Smooth muscle cell (in vitro differentiated cells): ENCODE measurements around the gene BAZ1B. TPM values are rescaled to one million over a fixed set of nuclear protein-coding genes. Genes with fewer than 3 reads are reported as not detected.
"Not testable (repeated sequence)": the region's sequence is repeated elsewhere in the genome, so short reads cannot be mapped to it uniquely, and the experiment has no call there.

Source experiments
- DNase-seq: peaks from one replicate; lab custom pipeline; 2025; ENCODE audit not compliant: unreplicated experiment; lab: John Stamatoyannopoulos, UW
- H2AFZ ChIP-seq: fragments of 200-600 bp; sonication (generic); 2 replicates; pipeline ENCODE4 v1.6.0; 2016; ENCODE audit warnings: antibody characterized with exemption, low read depth, mild to moderate bottlenecking
- H3F3A ChIP-seq: fragments of 200-600 bp; sonication (generic); 2 replicates; pipeline ENCODE4 v1.6.0; 2017; ENCODE audit warnings: antibody characterized with exemption, low read depth
- H3K27ac ChIP-seq: fragments of 200-600 bp; sonication (generic); 2 replicates; pipeline ENCODE4 v1.5.1; 2016; ENCODE audit warnings: low read depth, mild to moderate bottlenecking
- H3K27me3 ChIP-seq: fragments of 200-600 bp; sonication (generic); 2 replicates; pipeline ENCODE4 v1.6.1; 2016; ENCODE audit warnings: low read depth, mild to moderate bottlenecking
- H3K36me3 ChIP-seq: fragments of 200-600 bp; sonication (generic); 2 replicates; pipeline ENCODE4 v1.5.1; 2016; ENCODE audit warnings: low read depth
- H3K4me1 ChIP-seq: fragments of 200-600 bp; sonication (generic); 2 replicates; pipeline ENCODE4 v1.5.1; 2016; ENCODE audit warnings: low read depth
- H3K4me2 ChIP-seq: fragments of 200-600 bp; sonication (generic); 2 replicates; pipeline ENCODE4 v1.6.0; 2016; ENCODE audit warnings: mild to moderate bottlenecking
- H3K4me3 ChIP-seq: fragments of 200-600 bp; sonication (generic); 2 replicates; pipeline ENCODE4 v1.5.1; 2016; ENCODE audit warnings: mild to moderate bottlenecking
- H3K79me2 ChIP-seq: fragments of 200-600 bp; sonication (generic); 2 replicates; pipeline ENCODE4 v1.6.0; 2016; ENCODE audit warnings: low read depth, mild to moderate bottlenecking
- H3K9ac ChIP-seq: fragments of 200-600 bp; sonication (generic); 2 replicates; pipeline ENCODE4 v1.6.0; 2016; ENCODE audit warnings: low read depth
- H3K9me3 ChIP-seq: fragments of 200-600 bp; sonication (generic); replicated peaks from 2 replicates; pipeline ENCODE4 v1.5.1; 2016; ENCODE audit warnings: low read depth
- H4K20me1 ChIP-seq: fragments of 200-600 bp; sonication (generic); 2 replicates; pipeline ENCODE4 v1.6.0; 2016; ENCODE audit warnings: low read depth
- WGBS: methylation state at CpG from one replicate; pipeline ENCODE4 v1.1.7; 2016; ENCODE audit warnings: low lambda C conversion rate; 5-methylcytosine and 5-hydroxymethylcytosine counted together
- polyA plus RNA-seq: library from polyadenylated mRNA; unstranded; fragments of >200 nt; fragmentation: Nextera tagmentation; extraction: Ambion mirVana; gene quantifications from 2 replicates; pipeline ENCODE4 v1.2.1, GENCODE V29; 2016
- total RNA-seq: library from RNA; depleted of rRNA; stranded (reverse); fragments of >200 nt; gene quantifications from 2 replicates; pipeline ENCODE4 v1.2.3, GENCODE V29; 2014
- TF ChIP-seq, protein P1 (sequence below): fragments of 200-600 bp; sonication (generic); IDR thresholded peaks from 2 replicates; pipeline ENCODE4 v1.5.1; 2017; ENCODE audit warnings: borderline replicate concordance, mild to moderate bottlenecking, antibody characterized with exemption; ENCODE audit not compliant: insufficient read depth, poor library complexity, severe bottlenecking

BAZ1B gene
- total and polyA plus RNA-seq, 2 experiments from 2014 or later = 20.1 to 43.9 TPM

DNA sequence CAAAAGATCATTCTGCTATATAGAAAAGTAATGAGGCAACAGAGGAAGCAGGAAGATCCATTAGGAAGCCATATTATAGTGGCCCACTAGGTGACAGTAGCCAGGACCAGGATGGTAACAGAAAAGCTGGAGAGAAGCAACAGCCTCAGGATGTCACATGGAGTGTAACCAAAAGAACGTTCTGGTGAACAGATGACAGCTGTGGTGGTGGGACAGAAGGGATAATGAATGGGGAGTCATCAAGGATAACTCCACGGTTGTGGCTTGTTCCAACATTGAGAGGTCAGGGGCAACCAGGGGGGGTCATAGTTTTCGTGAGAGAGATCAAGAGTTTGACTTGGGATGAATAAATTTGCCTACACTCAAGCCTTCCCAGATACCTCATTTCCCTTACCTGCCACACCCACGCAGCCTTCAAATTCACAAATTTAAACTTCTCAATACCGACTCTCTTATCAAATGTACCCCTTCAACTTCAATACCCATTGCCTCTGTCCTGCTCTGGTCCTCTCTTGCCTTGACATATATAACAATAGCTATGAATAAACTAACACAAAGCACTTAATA is 47.0 kb upstream of the BAZ1B start:
- TF ChIP-seq, protein P1, sequence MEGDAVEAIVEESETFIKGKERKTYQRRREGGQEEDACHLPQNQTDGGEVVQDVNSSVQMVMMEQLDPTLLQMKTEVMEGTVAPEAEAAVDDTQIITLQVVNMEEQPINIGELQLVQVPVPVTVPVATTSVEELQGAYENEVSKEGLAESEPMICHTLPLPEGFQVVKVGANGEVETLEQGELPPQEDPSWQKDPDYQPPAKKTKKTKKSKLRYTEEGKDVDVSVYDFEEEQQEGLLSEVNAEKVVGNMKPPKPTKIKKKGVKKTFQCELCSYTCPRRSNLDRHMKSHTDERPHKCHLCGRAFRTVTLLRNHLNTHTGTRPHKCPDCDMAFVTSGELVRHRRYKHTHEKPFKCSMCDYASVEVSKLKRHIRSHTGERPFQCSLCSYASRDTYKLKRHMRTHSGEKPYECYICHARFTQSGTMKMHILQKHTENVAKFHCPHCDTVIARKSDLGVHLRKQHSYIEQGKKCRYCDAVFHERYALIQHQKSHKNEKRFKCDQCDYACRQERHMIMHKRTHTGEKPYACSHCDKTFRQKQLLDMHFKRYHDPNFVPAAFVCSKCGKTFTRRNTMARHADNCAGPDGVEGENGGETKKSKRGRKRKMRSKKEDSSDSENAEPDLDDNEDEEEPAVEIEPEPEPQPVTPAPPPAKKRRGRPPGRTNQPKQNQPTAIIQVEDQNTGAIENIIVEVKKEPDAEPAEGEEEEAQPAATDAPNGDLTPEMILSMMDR = no peak
- Histone ChIP-seq H3K27ac (no peak overlapping the region), H2AFZ (no peak overlapping the region), H3K36me3 (peaks cover 14% of the 10 kb centered on the region), H3K9ac (no peak overlapping the region), H3K9me3 (no peaks in the 10 kb centered on the region), H3K79me2 (peaks cover 4% of the 10 kb centered on the region), H3K4me1 (no peaks in the 10 kb centered on the region), H3F3A (peaks cover 29% of the 10 kb centered on the region), H3K27me3 (no peaks in the 10 kb centered on the region), H3K4me2 (no peak overlapping the region), H4K20me1 (peaks cover 56% of the 10 kb centered on the region), H3K4me3 (no peak overlapping the region)
- 93% methylated on average over 5 of the region's 5 CpGs for WGBS
- DNase-seq = no peak

DNA sequence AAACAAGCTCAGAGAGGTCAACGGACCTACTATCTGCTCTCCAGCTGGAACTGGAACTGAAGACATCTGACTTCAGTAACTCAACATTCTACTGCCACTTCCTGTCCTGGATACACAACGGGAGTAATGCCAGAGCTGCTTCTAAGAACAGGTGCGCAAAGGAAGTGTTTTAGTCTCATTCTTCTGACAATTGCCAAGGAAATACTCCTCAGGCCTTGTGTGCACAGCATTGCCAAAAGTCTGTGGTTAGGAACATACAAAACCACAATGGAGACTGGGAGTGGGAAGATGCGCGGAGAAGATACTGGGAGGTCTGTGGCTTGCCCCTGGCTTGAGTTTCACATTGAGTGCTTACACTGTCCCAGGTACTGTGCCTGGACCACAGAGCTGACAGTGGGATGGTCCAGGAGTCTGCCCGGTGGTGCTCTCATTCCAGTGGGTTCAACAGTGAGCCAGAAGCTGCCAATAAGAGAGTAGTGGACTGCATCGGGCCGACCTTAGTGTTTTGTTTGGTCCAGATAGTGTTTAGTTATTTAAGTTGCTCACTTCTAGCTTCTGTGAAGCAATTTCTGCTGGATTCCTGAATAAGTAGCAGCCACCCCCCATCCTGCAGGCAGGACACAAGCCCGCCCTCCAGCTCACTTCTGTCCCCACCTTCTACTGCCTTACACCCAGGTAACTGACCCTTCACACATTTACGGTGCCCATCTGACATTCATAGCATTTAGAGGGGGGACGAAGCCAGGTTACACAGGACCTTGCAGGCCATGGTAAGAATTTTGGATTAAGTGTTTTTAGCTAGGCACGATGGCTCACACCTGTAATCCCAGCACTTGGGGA is 46.0 kb upstream of the BAZ1B start:
- H3K27ac ChIP-seq = no peak overlapping the region
- TF ChIP-seq, protein P1 = no peak
- H3K9me3 ChIP-seq = no peaks in the 10 kb centered on the region
- no peak overlapping the region for H2AFZ ChIP-seq
- no peak overlapping the region for H3K4me3 ChIP-seq
- H3K4me1 ChIP-seq = no peaks in the 10 kb centered on the region
- no peak overlapping the region for H3K4me2 ChIP-seq
- WGBS = 91% methylated on average over 12 of the region's 12 CpGs
- no peaks in the 10 kb centered on the region for H3K79me2 ChIP-seq
- H3K36me3 ChIP-seq = peaks cover 12% of the 10 kb centered on the region
- peaks cover 29% of the 10 kb centered on the region for H3F3A ChIP-seq
- H4K20me1 ChIP-seq = peaks cover 46% of the 10 kb centered on the region
- H3K9ac ChIP-seq = no peak overlapping the region
- H3K27me3 ChIP-seq = no peaks in the 10 kb centered on the region
- no peak for DNase-seq

DNA sequence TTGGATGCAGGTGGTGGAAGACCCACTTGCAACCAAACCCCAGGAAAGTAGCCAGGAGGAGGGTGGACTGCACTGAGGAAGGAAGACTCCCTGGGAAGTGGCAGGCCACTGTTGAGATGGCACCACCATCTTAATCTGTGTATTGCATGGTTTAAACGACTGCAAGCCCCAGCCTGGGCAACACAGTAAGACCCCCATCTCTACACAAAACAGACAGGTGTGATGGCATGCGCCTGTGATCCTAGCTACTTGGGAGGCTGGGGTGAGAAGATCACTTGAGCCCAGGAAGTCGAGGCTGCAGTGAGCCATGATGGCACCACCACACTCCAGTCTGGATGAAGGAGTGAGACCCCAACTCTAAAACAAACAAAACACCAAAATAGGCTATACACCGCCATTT is 45.0 kb upstream of the BAZ1B start:
- no peaks in the 10 kb centered on the region for H3K4me1 ChIP-seq
- peaks cover 26% of the 10 kb centered on the region for H3F3A ChIP-seq
- H3K36me3 ChIP-seq = peaks cover 5% of the 10 kb centered on the region
- no peak for DNase-seq
- H3K9me3 ChIP-seq = no peaks in the 10 kb centered on the region
- 93% methylated on average over 4 of the region's 4 CpGs for WGBS
- no peaks in the 10 kb centered on the region for H3K79me2 ChIP-seq
- TF ChIP-seq, protein P1 = no peak
- H3K27me3 ChIP-seq = no peaks in the 10 kb centered on the region
- H3K27ac ChIP-seq = no peak overlapping the region
- no peak overlapping the region for H2AFZ ChIP-seq
- no peak overlapping the region for H3K4me2 ChIP-seq
- H3K4me3 ChIP-seq = no peak overlapping the region
- H3K9ac ChIP-seq = no peak overlapping the region
- peaks cover 37% of the 10 kb centered on the region for H4K20me1 ChIP-seq

DNA sequence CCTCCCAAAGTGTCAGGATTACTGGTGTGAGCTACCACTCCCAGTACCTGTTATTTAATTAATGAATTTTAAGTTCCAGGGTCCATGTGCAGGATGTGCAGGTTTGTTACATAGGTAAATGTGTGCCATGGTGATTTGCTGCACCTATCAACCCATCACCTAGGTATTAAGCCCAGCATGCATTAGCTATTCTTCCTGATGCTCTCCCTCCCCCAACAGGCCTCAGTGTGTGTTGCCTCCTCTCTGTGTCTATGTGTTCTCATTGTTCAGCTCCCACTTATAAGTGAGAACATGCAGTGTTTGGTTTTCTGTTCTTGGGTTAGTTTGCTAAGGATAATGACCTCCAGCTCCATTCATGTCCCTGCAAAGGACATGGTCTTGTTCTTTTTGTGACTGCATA is 44.3 kb upstream of the BAZ1B start:
- H3K4me2 ChIP-seq, H3K27me3 ChIP-seq, H3K4me1 ChIP-seq, H3K4me3 ChIP-seq, DNase-seq, H2AFZ ChIP-seq, H3K9ac ChIP-seq, H3K79me2 ChIP-seq, H3K36me3 ChIP-seq, H3K27ac ChIP-seq, H3K9me3 ChIP-seq: not testable (repeated sequence)
- peaks cover 26% of the 10 kb centered on the region for H3F3A ChIP-seq
- H4K20me1 ChIP-seq = peaks cover 31% of the 10 kb centered on the region
